LNCAP (cell line): ENCODE results near the gene OXTR.

Experiments
- CTCF ChIP-seq: fragments of 450-650 bp; IDR thresholded peaks from 2 replicates; pipeline ENCODE4 v1.5.1; 2017; ENCODE audit warnings: mild to moderate bottlenecking

The OXTR gene

GRCh38 chr3:8746780-8747345, 22.6 kb downstream of the OXTR start:
- TF ChIP-seq CTCF: no peak

DNA sequence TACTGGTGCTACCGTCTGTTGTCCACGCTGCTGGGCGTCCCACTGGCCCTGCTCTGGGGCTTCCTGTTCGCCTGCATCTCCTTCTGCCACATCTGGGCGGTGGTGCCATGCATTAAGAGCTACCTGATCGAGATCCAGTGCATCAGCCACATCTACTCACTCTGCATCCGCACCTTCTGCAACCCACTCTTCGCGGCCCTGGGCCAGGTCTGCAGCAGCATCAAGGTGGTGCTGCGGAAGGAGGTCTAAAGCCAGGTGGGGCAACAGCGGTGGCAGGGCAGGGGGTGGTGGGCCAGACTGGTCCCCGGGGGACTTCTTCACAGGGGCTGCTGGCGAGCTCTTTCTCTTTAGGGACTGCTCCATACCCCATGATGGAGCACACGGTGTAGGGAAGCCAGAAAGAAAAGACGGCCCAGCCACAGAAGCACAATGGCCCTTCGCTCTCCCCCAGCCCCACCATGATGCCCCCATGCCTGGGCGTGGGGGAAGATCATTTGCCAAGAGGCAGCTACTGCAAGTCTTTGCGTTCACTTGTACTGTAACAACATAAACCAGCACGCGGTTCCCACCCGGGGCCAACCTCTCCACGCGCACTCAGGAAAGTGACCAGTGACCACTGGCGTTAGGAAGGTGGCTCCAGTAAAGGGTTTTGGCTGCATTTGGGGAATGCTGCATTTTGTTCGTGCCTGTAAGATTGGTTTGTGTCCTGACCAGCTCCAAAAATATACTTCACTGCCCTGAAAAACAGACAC, 23.6 kb downstream of the OXTR start:
- TF ChIP-seq CTCF: no peak

DNA sequence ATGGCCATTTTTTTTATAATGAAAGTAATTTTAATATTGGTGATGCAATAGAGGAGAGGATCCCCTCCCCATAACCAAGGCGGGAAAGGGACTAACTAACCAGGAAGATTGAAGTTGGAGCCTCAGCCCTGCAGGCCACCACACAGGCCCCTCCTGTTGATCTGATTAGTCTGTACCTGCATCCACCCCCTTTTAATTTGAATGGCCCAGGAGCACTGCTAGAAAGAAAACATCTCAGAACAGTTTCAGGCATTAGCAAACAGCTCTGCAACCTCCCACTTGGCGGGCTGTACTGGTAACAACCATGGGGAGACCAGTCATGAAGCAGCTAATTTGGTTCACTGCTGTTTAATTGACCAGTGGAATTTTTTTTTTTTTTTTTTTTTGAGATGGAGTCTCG, 25.5 kb downstream of the OXTR start:
- TF ChIP-seq CTCF: no peak

DNA sequence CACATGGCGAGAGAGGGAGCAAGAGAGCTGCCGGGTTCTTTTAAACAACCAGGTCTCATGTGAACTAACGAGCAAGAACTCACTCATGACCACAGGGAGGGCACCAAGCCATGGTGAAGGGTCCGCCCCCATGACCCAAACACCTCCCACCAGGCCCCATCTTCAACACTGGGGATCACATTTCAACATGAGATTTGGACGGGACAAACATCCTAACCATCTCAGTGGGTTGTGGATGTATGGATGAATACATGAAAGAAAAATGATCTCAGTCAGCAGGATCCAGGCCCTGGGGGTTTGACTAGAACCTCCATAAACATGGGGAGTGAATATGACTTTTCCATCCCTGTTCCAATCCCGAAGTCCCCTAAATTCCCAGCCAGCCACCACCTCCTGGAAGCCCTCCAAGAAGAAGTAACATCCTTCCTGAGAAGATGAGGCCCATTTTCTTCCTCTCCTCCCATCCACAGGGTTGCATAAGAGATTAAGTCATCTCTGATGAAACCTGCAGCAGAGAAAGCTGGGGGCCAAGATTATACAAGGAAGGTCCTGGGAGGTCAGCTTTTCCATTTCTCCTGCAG, 26.3 kb downstream of the OXTR start:
- no peak for TF ChIP-seq CTCF

- no peak for TF ChIP-seq CTCF
Measured at GRCh38 chr3:8741581-8742261, 27.7 kb downstream of the OXTR start.

- no peak for TF ChIP-seq CTCF
Measured at GRCh38 chr3:8739757-8740504, 29.5 kb downstream of the OXTR start.

GRCh38 chr3:8738639-8739038, 30.8 kb downstream of the OXTR start:
- no peak for TF ChIP-seq CTCF
